NCI-H510A (cell line): ENCODE data around the gene TBC1D22A.
A peak's percentile ranks its signal among the peaks of the same experiment; 100 is the strongest.

Experiments used
- DNase-seq: peaks from one replicate; lab custom pipeline; 2025; lab: John Stamatoyannopoulos, UW

Gene TBC1D22A

GRCh38 chr22:46753360-46753759 lies 9.1 kb upstream of the TBC1D22A start:
- DNase-seq: no peak

DNA sequence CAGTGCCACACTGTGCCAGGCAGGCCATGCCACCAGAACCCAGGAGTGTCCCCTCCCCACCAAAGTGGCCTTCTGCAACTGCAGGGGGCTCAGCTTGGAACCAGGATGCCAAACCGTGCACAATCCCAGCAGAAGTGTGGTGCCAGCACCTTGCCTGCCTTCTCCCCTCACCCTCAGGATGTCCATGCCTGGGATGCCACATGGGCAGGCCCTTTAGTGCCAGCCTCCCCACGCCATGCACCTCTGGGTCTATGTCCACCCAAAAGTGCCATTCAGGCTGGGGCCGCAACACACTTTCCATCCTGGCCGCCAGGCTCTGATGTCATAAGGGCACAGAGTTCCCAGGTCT lies 8.7 kb upstream of the TBC1D22A start:
- DNase-seq: no peak

DNA sequence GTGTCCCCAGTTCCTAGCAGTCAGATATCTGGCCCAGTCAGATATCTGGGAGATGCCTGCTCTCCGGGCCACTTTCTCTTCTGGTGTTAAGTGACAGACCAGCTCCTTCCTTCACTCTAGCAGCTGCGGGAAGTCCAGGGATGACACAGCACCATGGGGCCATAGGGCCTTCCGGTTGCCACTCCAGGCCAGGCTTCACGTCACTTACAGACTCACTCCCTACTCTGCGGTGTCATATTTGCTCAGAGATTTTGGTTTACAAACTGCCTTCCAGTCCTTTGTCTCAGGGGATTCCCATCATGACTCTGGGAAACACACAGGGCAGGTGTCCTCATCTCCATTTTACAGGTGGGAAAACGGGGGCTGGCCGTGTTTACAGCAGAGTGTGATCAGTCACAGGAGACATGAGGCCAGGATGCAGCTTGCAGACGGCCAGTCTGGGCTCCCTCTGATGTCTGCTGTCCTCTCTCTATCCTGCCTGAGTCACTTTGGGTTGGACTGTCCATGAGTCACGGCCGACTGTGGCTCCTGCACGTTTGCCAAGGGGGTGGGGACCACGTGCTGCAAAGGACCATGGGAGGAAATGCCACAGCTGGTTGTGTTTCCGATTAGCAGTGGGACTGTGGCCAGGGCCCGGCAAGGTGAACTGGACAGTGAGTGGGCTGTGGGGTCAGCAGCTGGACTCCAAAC lies 8.2 kb upstream of the TBC1D22A start:
- DNase-seq: no peak

- no peak for DNase-seq
Measured at GRCh38 chr22:46754826-46755225, 7.6 kb upstream of the TBC1D22A start.

DNA sequence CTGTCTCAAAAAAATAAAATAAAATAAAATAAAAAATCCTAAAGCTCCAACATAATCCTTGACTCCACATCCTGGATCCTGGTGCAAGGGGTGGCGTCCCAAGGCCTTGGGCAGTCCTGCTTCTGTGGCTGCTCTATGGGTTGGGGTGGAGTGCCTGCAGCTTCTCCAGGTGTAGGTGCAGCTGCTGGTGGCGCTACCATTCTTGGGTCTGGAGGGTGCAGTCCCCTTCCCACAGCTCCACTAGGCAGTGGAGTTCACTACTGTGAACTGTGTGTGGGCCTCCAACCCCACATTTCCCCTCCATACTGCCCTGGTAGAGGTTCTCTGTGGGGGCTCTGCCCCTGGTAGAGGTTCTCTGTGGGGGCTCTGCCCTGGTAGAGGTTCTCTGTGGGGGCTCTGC lies 6.9 kb upstream of the TBC1D22A start:
- DNase-seq: no peak

DNA sequence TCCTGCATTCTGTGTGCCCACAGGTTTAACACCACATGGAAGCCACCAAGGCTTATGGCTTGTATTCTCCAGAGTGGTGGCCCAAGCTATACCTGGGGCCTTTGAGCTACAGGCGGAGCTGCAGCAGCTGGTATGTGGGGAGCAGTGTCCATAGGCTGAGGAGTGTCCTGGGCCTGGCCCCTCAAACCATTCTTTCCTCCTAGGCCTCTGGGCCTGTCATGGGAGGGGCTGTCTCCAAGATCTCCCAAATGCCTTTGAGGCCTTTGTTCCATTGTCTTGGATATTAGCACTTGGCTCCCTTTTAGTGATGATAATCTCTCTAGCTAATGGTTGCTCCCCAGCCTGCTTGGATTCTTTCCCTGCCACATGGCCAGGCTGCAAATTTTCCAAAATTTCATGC lies 6.4 kb upstream of the TBC1D22A start:
- no peak for DNase-seq

DNA sequence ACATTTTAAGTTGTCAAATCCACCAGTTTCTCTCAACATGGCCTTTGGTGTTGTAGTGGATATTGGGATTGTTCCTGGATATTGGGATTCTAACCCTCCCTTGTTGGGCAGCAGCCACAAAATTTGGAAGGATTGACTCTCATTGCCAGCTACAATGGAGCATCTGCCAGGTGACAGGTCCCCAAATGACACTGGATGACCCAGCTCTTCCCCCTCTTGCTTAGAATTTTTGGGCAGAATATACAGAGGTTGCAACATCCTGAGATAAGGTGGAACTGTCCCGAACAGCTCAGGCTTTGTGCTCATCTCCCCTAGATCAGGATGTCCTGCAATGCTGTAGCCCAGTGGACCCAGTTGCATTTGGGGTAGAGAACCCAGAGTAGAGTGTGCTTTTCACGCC lies 5.3 kb upstream of the TBC1D22A start:
- DNase-seq: no peak

DNA sequence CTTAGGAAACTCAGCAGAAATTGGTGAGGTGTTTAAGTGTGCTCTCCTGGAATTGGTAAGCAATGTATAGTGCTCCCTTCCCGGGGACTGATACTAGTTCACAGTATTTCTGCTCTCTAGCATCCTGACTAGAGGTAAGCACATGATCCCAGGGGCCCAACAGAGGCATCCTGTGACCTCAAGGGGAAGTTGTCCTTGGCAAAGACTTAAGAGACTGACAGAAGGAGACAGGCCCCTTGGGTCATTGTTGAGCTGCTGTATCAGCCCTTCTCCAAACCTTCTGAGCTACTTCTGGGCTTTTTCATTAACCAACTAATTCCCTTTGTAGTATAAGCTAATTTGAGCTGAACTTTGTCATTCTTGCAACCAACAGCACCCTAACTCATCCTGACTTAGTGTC lies 4.3 kb upstream of the TBC1D22A start:
- no peak for DNase-seq

DNA sequence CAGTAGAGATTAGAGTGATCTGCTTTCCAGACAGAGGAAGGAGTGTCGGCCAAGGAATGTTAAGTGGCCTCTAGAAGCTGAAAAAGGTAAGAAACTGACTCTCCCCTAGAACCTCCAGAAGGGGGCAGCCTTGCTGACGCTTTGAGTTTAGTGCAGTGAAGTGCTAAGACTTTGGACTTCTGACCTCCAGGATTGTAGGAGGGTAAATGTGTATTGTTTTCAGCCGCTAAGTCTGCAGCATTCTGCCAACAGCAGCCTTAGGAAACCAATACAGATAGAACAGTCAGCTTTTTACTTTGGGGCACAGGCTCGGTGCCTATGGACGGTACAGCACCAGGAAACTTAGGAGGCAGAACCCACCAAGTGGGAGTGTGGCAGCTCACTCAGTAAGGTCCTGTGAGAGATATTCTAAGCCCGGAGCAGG lies 3.6 kb upstream of the TBC1D22A start:
- no peak for DNase-seq

DNA sequence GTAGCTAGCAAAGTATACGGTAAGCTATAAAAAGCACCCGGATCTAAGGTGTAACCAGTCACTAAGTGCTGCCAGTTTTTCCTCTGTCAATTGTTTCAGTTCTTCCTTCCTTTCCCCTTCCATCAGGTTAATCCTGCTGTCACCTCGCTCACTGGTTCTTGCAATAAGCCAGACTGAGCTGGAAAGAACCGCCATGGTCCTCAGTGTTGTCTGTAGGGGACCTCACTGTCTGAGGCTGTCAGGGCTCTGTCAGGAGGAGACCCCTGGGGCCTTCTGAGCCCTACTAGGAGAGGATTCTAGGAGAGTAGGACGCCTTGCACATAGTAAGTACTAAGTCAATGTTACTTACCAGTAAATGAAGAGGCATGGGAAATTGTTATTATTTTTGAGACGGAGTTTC lies 1.4 kb upstream of the TBC1D22A start:
- no peak for DNase-seq

- no peak for DNase-seq
Measured at GRCh38 chr22:46761539-46762237, 762 bp upstream of the TBC1D22A start.

DNA sequence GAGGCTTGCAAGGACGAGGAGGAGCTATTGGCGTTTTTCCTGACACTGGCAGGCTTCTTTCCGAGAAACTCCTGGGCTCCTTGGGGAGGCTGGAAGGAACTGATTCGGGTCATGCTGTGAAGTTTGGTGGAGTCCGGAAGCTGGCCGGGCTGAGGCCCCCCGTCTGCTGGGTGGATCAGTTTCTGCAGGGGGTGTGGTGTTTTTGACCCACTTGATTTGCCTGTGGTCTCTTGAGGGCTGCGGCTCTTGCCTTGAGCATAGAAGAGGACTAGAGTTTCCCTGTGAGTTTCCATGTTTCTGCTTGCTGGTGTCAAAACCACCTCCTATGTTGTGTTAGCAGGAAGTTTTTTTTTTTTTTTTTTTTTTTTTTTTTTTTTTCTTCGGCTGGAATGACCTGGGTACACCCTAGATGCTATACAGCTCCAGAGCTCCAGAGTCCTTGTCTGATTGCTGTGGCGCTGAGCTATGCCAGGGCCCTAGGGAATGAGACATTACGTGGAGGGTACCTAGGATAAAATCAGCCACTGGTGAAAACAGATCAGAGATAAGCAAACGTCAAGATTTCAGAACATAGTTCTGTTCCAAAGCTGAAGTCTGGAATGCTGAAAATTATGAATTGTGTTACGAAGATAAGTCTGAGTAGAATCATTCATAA lies 728 bp downstream of the TBC1D22A start:
- no peak for DNase-seq

DNA sequence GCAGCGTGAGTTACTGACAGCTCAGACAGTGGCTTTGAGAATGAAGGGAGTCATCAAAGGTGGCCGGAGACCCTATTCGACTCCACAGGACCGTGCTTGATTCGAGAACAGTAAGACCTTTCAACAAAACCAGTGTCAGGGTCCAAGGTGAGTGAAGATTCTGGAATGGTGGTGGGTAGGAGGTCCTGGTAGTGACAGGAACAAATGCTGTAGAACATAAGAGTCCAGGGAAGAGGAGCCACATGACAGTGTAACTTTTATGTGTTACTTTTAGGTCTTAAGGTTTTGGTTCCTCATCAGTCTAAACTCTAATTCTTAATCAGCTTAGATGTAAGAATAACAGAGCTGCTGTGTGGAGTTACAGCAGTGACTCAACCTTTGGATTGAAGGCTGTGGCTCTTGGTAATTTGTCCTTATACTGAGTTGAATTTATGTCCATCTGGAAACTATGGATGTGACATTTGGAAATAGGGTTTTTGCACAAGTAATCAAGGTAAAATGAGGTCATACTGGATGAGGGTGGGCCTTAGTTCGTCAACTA lies 1.8 kb downstream of the TBC1D22A start:
- DNase-seq: no peak

DNA sequence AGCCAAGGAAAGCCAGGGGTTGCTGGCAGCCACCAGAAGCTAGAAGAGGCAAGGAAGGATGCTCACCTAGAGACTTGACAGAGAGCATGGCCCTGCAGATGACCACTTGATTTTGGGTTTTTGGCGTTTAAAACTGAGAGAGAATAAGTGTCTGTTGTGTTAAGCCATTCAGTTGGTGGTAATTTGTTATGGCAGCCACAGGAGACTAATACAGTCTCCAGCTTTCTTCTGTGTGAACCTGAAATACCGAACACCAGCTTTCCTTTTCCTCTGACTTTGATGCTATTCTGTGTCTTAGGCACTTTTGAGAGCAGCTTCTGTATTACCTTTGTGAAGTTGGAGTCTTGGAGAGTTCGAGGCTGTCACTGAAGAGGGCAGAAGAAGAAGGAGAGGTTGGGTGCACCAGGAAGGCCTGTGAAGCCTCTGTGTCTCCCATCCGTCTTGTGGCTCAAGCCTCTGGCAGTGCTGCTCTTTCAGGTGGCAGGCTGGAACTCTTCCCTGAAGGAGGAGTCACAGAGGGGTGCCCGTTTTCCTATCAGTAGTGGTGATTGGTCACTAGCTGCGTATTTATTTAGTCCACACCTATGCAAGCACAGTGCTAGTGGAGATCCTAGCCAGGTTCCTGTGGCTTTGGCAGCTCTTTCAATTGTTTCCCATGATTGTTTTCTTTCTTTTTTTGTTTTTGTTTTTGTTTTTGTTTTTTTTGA lies 2.5 kb downstream of the TBC1D22A start:
- DNase-seq: no peak

DNA sequence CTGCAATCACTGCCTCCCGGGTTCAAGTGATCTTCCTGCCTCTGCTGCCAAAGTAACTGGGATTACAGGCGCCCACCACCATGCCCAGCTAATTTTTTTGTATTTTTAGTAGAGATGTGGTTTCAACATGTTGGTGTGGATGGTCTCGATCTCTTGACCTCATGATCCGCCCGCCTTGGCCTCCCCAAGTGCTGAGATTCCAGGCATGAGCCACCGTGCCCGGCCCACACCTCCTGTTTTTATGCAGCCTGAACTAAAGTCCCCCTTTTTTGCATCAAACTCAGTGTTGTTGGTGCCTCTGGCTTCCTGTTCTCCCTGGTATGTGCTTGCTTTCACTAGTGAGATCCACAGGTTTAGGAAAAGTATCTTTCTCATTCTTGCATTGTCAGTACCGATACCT lies 4.2 kb downstream of the TBC1D22A start:
- no peak for DNase-seq

GRCh38 chr22:46767249-46767985 lies 5.0 kb downstream of the TBC1D22A start:
- no peak for DNase-seq

DNA sequence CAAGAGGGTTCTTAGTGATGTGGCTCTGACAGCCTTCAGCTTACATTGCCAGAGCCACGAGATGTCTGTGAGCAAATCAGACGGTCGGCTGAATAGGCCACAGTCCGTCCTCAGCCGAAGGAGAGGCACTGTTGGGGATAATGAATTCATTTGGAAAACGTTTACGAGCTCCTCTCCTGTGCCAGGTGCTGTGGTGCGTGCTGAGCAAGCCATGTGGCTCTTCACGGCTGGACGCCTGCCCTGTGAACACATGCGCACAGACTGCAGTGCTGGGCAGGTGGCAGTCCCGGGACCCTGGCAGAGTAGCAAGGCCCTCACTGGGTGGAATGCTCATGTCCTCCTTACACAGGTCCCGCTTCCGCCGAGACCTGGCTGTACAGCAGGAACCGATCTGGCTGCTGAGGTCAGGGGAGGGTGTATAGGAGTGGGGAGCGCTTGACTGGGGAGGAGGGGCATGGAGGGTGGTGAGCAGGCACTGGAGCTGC lies 6.8 kb downstream of the TBC1D22A start:
- peak; percentile 64 for DNase-seq

- DNase-seq: no peak
Measured at GRCh38 chr22:46769706-46770105, 7.3 kb downstream of the TBC1D22A start.

DNA sequence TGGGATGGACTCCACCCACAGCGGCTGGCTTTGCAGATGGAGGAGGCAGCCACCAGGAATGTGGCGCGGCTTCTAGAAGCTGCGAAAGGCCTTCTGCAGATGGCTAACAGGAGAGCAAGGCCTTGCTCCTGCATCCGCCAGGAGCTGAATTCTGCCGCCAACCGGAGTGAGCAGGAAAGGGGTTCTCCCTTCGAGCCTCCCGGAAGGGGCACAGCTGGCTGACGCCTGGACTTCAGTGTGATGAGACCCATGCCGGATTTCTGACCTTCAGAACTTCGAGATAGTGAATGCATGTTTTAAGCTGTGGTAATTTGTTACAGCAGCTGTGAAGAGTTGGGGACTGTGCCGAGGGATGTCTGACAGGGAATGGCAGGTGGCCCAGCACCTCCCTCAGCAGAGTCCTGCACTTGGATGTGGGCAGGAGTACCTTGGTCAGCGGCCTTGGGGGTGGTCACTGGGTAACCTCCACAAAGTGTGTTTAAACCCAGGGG lies 7.7 kb downstream of the TBC1D22A start:
- no peak for DNase-seq

DNA sequence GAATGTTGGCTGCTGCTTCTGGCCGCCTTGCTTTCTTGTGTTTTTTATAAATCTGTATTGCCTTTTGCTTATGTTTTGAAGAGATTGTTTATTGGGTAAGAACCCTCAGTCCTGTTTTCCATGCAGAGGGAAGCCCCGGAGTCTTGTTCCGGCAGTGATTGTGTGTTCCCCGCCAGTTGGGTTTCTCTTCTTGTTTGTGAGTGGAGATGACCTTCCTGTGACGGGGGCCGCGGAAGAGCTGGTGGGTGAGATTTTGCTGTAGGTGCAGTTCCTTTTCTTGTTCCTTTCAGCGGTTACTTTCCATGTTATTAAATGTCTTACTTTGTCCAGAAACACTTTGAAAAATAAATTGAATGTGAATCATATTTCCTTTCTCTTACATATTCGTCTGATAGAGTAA lies 8.3 kb downstream of the TBC1D22A start:
- DNase-seq: no peak

- DNase-seq: no peak
Measured at GRCh38 chr22:46773076-46773475, 10.6 kb downstream of the TBC1D22A start.
